Bronchial epithelial cell (primary cell): Measurements from ENCODE around the gene IER3. TPM values are rescaled to one million over a fixed set of nuclear protein-coding genes. Genes with fewer than 3 reads are reported as not detected.
"Not testable (repeated sequence)": the region's sequence is repeated elsewhere in the genome, so short reads cannot be mapped to it uniquely, and the experiment has no call there.

ENCODE experiments used
- DNase-seq: peaks from one replicate; pipeline ENCODE4 v3.0.0-alpha.2; 2010; ENCODE audit warnings: low read depth
- FAIRE-seq: peaks from 2 replicates; lab custom pipeline; 2011; peaks lifted over from hg19 to GRCh38; lab: Jason Lieb, UNC
- H3K27me3 ChIP-seq: 2 replicates; pipeline ENCODE4 v1.5.1; 2011; ENCODE audit warnings: low read length; ENCODE audit not compliant: control insufficient read depth, insufficient read depth
- H3K36me3 ChIP-seq: 2 replicates; pipeline ENCODE4 v1.5.1; 2011; ENCODE audit warnings: low read length; ENCODE audit not compliant: control insufficient read depth, insufficient read depth
- H3K4me3 ChIP-seq: 2 replicates; pipeline ENCODE4 v1.5.1; 2011; ENCODE audit warnings: mild to moderate bottlenecking, low read depth, low read length, control low read depth
- CTCF ChIP-seq: IDR thresholded peaks from 2 replicates; pipeline ENCODE4 v1.5.1; 2011; ENCODE audit warnings: mild to moderate bottlenecking, moderate library complexity, low read length, control low read depth, inconsistent platforms; ENCODE audit not compliant: insufficient read depth, severe bottlenecking
- total RNA-seq: library from RNA; depleted of rRNA; stranded (reverse); fragments of >200 nt; gene quantifications from 2 replicates; pipeline ENCODE4 v1.2.1, GENCODE V29; 2014

IER3 gene
- total RNA-seq, 1 donor from 2014 or later, result 186 TPM

GRCh38 chr6:30724906-30725667 lies 19.3 kb downstream of the IER3 start:
- no peak for FAIRE-seq
- TF ChIP-seq CTCF, result no peak
- Histone ChIP-seq H3K36me3 (peaks cover 18% of the 10 kb centered on the region), H3K4me3 (no peak overlapping the region), H3K27me3 (no peaks in the 10 kb centered on the region)
- DNase-seq, result no peak

GRCh38 chr6:30723843-30724741 lies 20.3 kb downstream of the IER3 start:
- not testable (repeated sequence) for DNase-seq, H3K27me3 ChIP-seq, FAIRE-seq, H3K4me3 ChIP-seq
- peaks cover 17% of the 10 kb centered on the region for H3K36me3 ChIP-seq

GRCh38 chr6:30723159-30723842 lies 21.0 kb downstream of the IER3 start:
- not testable (repeated sequence) for H3K4me3 ChIP-seq, DNase-seq, FAIRE-seq, H3K27me3 ChIP-seq
- peaks cover 17% of the 10 kb centered on the region for H3K36me3 ChIP-seq

GRCh38 chr6:30722280-30723112 lies 21.9 kb downstream of the IER3 start:
- Histone ChIP-seq H3K4me3 (peak overlapping the region; percentile 82), H3K27me3 (no peaks in the 10 kb centered on the region), H3K36me3 (peaks cover 17% of the 10 kb centered on the region)
- TF ChIP-seq CTCF, result peak; percentile 87
- FAIRE-seq (no peak), DNase-seq (peak; percentile 66)

GRCh38 chr6:30722025-30722279 lies 22.4 kb downstream of the IER3 start:
- not testable (repeated sequence) for DNase-seq

GRCh38 chr6:30721198-30722024 lies 22.9 kb downstream of the IER3 start:
- peak; percentile 61 for DNase-seq
- Histone ChIP-seq H3K27me3 (no peaks in the 10 kb centered on the region), H3K4me3 (peak overlapping the region; percentile 82), H3K36me3 (peaks cover 17% of the 10 kb centered on the region)
- no peak for FAIRE-seq
- TF ChIP-seq CTCF, result peak; percentile 32

More at GRCh38 chr6:30722025-30722279, 22.4 kb downstream of the IER3 start:
- not testable (repeated sequence) for FAIRE-seq, H3K27me3 ChIP-seq
- Histone ChIP-seq H3K4me3 (peak overlapping the region; percentile 82), H3K36me3 (peaks cover 17% of the 10 kb centered on the region)
